NCI-H774 (cell line): ENCODE results near the gene YOD1.

Experiments
- DNase-seq: peaks from one replicate; lab custom pipeline; 2025; lab: John Stamatoyannopoulos, UW

Gene YOD1

DNA sequence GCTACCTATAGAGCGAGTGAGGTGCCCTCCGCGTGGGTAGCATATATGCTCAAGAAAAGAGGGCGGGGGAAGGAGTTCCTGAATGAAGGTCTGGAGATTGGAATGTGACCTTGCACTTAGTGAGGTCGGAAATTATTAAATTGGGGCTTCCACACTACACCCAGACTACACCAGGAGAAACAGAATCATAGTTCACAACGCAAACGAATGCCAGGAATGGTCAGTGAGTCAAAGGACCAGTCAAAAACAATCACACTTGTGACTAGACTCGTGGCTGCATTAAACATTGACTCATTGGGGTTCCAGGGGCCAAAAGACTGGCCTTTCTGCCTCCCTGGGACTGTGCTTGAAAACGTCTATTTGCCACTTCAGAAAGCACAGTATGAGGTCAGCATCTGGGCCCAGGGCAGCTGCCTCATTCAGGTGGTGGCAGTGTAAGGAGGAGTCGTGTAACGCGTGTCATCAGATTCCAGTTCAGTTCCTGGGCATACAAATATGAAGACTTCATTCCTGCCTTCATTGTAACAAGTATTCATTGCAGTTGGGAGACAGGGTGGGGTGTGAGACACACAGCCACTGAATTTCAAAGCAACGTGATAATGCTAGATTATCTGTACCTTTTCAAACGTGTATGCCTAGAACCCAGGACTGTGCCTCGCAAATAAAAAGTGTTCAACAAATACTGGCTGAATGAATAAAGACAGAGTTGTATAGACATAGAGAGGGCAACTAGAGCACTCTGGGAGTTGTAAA is at the start of gene YOD1:
Gene YOD1, minus strand, starts transcription at position 18 of the 753 bp plus-strand sequence. CDS start 178 bp downstream, outside the sequence.
- peak; percentile 24 for DNase-seq

DNA sequence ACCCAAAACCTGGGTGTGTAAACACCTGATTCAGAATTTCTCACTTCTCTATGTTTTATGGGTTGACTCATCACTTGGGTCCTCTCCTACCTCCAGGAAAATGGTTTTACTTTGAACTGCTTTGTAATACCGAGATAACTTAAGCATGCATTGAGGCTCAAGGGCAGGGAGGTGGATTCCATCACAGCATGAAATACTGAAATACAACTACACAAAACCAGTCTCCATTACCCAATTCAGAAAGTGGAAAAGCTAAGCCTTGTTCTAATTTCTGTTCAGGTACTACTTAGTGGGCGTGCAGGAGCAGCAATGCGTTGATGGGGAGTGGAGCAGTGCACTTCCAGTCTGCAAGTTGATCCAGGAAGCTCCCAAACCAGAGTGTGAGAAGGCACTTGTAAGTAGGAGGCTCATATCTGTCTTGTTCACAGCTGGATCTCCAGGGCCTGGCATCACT is 46.9 kb upstream of the YOD1 start:
- DNase-seq, result no peak

DNA sequence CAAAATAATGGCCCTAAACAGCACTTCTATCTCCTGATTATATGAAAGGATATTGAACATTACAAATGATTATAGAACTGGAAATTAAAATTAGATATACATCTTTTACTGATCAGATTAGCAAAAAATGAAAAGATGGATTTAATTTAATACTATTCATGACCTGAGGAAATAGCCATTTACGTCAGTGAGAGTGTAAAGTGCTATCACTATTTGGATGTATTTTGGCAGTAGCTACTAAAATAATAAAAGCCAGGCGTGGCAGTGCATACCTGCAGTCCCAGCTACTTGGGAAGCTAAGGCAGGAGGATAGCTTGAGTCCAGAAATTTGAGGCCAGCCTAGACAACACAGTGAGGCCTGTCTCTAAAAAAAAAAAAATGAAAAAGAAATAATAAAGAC is 42.9 kb upstream of the YOD1 start:
- no peak for DNase-seq

DNA sequence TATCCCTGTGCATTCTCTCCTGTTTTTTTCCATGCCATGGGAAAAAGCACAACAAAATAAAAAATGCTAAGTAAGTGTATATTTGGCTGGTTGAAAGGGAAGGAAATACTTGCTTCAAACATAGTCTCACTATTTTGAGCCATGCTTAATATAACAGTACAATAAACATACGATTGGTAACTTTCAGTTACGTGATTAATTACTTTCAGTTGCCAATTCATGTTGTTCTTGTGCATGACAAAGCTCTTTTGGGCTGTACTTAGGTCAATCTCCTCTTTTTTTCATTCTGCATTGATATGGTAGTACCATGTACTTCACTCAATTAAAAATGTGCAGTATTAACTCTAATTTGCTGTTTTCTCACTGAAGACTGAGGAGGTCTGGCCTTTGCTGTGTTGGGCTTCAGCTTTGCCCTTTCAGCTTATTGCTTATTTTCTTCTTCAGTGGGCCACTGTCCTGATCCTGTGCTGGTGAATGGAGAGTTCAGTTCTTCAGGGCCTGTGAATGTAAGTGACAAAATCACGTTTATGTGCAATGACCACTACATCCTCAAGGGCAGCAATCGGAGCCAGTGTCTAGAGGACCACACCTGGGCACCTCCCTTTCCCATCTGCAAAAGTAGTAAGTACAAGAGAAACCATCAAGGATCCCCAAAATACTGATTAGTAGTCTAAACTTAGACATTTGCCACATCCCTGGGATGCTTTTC is 40.3 kb upstream of the YOD1 start:
- DNase-seq, result no peak

DNA sequence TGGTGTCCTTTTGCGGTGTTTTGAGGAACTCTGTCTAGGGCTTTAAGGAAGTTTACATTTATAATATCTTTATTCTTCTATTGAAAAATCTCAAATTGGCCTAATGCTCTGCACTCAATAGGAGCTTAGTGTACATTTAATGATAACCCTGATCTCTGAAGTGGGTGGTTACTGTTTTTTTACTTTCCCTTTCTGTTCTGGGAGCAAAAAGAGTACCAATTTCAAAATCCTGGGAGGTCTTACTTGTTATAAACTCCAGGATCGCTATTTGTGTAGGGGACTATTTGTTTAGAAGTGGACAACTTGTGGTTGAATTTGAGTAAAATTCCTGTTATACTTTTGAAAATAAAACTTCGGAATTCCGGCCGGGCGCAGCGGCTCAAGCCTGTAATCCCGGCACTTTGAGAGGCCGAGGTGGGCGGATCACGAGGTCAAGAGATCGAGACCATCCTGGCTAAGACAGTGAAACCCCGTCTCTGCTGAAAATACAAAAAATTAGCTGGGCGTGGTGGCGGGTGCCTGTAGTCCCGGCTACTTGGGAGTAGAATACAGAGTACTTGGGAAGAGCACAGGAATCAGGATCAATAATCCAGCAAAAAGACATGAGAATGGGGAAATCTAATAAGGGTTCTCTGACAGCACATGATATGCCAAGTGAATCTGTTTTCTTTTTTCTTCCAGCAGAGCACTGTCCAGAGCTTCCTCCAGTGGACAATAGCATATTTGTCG is 38.8 kb upstream of the YOD1 start:
- DNase-seq, result no peak

DNA sequence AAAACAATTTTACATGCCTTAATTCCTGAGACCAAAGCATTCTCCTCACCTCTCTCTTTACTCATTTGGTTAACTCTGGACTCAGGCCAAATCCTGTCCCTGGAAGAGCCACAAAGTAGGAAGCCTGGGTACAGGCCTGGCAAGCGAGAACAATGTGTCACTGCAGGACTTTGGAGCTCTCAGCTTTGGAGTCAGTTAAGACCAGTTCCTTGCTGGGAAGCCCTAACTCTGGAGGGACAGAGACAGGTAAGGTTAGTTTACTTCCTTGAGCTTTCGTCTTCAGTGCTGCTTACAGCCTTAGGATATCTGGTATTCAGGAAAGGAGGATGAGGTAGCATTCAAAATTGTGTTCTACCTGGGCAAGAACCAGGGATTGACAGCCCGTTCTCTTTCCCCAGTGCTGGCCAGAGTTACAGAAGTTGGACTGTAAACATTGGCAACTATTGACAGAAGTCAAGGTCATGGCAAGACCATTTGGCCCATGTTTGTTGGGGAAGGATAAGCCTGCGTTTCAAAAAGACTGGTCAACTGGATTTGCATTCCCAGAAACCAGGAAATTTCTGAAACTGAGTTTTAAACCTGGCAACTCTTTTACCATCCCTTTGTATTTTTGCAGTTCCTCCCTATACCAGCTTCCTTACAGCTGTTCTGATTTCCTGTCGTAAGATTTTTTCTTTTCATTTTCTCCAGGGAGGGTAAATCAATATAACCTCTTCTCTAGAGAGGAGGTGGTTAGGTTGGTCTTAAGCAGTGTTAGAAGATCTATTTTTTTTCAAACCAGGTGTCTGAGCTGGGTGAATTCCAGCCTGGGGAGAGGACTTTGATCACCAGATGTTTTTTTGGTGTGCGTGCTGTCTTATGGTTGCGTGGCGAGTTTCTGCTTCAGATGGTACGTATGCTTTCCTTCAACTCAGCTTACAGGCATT is 38.0 kb upstream of the YOD1 start, which contains the start of gene C4BPB:
Gene C4BPB, plus strand, starts transcription at position 160 of the 926 bp plus-strand sequence. Its CDS starts 672 bp downstream, at position 832.
- DNase-seq, result no peak

DNA sequence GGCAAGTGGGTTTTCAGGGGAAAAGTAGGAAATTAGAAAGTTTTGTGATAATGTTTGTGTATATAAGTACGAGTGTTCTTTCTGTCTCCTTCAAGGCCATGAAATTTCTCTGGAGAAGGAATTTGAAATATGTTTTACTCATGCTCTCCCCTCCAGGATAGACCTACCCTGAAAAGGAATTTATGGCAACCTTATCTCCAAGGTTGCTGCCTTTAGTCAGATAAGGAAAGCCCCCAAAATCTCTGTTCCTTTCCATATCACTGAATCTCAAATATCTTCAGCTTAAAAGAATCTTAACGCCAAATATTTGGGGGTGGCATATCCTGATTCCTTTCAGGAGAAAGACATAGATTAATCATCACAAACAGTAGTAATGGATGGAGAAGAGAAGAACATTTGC is 37.2 kb upstream of the YOD1 start:
- no peak for DNase-seq

DNA sequence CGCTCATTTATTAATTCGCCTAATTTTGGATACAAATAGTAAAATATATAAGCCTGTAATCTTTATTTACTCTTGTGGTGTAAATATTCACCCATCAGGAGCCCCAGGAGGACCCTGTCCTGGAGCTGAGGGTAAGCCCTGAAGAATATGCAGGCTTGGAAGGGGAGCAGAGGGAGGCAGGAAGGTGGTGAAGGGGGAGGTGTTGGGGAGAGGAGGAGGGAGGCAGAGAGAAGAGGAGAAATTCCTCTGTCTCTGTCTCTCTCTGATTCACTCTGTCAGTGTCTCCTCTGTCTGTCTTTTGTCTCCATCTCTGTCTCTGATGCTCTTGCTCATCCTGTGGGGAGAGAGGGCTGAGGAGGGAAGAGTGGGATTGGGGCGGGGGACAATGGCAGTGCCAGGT is 34.9 kb upstream of the YOD1 start:
- no peak for DNase-seq

DNA sequence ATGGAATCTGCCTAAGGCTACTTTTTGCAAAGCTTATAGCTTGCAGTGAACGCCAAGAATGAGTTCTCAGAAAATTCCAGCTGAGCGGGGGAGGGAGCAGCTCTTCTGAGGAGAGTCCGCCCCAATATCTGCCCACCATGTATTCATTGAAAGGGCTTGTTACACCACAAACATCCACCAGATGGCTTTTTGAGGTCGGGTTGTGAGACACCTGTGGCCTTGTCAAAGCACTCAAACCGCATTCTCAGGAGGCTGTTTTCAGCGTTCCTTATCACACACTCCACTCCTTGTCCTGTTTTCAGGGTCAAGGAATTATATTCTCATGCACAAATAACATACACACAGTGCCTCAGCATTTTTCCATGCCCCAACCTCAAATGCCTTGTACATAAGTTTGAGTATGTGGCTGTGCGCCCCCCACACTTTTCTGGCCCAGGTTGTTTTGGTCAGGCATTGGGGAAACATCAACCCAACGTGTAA is 33.7 kb upstream of the YOD1 start:
- peak; percentile 53 for DNase-seq

DNA sequence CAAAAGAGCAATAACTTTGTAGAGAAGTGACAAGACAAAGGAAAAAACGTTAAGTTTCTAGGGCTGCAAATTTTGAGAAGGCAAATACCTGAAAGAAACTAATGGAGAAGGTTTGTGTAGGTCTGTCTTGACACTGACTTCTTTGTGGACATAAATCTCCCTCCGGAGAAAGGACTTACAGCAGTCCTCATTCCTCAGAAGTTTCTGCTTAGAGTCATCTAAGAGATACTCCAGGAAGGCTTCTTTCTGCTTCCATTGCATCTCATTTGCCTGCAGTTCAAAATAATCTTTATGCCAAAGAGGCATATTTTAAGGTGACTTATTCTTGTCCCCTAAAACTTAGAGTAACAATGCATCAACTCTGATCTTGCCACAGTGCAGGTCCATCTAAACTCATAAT is 33.2 kb upstream of the YOD1 start:
- DNase-seq, result no peak

DNA sequence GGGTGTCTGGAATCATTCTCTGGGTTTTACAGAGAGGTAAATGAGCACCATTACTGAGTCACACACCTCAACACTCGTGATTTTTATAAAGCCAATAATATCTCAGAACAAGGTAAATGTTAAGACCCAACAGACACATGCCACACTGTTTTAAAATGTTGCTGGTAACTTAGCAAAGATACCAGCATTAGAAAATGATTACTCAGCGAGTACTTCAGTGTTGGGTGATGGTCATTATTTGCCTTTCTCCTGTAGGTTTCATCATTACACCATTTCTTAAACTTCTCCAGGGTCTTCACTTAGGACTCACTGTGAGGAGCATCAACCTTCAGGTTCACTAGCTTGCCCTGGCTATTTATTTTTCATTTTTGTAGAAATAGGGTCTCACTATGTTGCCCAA is 30.8 kb upstream of the YOD1 start:
- no peak for DNase-seq

DNA sequence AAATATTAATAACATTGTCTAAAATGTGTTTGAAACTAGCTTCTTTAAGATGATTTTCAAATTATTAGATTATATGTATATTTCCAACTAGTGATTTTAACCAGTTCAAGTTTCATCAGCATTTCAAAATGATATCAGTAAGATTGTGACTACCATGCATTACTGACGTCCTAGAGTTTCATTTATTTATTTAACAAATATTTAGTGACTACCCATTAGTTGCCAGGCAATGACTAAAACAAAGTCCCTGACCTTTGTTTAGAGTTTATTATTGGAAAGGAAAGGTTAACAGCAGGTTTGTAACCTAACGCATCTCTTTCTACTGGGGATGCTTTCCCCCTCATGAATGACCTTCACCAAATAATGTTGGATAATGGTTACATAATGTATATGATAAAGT is 30.1 kb upstream of the YOD1 start:
- DNase-seq, result peak; percentile 24

DNA sequence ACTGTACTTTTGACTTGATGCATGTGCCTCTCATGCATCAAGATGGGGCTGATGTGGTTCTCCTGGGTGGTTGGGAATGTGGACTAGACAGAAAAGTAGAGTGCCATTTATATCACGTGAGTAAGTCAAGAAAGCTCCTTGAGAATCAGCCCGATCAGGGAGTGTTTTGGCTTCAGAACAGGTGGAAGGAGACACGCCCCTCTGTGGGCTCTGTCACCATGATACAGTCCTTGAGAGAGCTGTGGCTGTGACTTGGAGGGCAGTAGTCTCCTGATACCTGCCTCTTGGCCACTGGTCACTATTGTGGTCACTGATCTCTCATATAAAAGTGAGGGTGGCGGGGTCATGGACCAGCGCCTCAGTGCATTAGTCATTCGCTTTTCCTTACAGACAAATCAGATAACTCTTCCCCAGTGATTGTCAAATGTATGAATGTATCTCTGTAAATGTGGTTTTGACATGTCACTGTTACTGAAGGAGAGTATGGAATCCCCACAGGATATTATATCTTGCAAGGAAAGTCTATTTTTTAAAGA is 28.8 kb upstream of the YOD1 start:
- no peak for DNase-seq

DNA sequence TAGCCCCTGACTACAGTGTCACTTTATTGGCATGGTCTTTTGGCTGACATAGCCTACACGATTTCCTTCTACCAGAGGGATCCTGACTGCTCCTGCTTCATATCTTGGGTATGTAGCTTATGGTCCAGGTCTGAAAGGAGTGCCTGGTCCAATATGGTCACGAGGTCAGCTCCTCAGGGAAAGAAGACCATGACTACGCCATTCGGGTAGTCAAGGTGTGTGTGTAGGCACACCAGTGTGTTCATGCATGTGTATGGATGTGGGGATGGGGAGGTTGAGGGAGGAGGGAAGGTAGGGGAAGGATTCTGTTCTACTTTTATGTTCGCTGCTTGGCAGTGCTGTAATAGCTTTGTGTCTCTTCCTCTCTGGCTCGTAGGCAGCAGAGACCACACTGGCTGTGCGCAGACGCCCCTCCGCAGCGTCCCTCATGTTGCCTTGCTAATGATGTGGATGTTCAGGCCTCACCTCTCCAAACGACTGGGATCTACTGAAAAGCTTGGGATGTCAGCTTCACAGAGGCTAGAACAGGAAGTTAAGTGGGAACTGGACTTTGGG is 27.6 kb upstream of the YOD1 start:
- DNase-seq, result no peak

DNA sequence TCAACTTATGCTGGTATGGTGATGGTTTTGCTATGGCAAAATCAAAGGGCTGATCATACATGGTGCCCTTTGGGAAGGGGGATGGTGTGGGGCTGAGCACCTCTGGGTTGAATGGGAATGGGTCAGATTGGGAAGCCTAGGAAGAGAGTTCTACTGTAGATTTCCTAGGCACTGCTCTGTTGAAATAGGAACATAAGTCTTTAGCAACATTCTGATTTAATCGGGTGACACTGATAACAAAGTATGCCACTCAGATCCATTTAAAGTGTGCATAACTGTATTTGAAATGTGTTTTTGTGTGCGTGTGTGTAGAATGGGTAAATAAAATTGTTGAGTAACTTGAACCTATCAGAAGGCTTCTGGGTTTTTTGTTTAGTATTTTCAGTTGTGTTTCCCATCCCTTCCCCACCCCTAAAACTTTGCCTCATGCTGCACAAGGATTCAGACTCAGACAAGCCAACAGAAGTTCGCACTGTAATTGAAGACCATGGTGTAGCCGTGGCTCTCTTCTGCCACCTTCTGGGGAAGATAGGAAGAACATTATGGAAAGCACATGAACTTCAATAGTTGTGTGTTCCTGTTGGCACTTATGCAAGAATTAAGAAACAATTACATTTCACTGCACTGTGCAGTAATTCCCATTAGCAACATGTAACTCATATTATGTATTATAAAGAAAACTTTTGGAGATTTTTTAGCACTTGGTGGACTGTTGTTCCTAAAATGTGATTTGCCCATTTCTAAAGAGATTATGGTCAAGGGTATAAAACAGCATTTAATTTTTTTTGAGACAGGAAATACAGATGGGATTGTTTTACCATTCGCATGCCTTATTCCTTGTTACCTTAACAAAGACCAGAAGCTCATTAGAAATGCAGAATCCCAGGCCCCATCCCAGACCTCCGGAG is 26.7 kb upstream of the YOD1 start:
- DNase-seq, result peak; percentile 50

DNA sequence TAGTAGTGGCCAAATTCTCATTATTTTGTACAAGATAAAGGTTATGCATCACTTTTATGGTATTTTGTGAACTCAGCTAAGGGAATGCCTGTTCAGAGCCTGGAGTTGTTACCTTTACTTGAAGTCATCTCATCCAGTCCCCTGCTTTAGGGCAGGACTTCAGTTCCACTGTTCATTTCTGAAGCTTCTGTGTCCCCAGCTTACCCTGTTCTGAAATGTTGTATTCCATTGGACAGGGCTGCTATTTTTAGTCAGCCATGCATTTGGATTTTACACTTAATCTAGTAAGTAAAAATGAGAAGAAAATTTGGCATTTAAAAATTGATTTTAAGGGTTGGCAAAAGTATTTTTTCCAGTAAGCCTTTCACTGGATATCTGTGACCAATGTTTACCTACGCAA is 26.0 kb upstream of the YOD1 start:
- no peak for DNase-seq

DNA sequence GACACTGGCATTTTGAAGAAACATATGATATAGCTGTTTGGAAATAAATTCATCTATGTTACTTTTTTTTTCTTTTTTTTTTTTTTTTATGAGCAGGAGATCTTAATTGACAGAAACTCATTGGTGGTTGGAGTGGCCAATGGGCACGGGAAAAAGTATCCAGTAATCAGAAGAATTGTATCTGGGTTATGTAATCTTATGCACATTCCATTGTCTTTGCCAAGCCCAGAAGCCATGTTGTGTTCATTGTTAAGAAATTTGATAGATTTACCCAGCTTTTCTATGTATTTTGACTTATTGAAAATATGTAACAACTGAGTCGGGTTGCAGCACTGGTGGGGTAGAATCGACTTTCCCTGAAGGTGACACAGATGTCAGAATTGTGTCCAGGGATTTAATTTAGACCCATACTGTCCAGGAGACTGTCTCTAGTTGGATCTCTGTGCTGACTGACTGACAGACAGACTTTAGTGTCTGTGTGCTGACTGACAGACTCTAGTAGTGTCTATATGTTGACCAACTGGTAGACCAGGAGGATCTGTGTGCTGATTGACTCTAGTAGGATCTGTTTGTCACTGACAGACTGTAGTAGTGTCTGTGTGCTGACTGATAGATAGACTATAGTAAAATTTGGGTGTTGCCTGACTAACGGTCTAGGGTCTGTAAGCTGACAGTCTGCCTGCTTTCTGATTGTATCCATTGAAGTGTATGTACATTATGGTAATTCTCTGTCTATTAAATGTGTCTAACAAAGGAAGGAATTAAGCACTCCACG is 25.4 kb upstream of the YOD1 start:
- DNase-seq, result no peak

DNA sequence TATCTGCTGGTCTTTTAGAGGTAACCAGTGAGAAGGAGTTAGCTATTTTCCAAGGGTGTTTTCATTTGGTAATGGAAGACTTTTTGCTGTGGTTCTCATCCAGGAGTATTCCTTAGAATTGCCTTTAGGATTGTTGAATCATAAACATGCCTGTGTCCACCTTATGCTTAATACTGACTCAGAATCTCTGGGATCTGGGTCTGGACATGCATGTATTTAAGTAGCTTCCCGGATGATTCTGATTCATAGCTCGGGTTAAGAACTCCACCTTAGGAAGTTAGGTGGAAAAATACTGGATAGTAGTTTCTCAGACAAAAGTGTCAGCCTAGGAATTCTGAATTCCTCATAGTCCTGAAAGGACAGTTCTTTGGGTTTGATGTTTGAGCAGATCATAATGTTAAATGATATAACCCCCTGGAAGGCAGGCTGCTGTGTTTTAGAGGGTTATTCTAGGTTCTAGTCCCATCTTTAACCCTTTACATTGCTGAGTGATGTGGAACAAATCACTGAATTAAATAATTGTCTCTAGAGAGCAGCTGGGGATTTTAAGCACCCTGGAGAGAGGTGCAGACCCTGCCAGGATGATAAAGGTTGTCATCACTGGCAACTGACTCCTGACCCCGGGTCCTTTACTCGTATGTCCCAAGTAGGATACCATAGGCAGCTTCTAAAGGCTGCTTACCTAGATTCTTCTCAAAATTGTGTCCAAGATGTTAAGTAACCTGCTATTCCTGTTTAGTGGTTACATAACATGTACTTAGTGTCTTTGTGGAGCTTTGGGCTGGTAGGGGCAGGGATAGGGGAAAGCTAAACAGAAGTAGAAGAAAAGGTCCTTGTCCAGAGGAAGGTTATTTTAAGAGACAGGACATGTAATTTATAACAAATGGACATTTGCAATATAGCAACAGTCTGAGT is 23.2 kb upstream of the YOD1 start:
- no peak for DNase-seq
